ENCODE measurements around the gene SLCO2A1.

The SLCO2A1 gene

GRCh38 chr3:133998691-133999241 is 31.0 kb downstream of the SLCO2A1 start:
- DNase-seq, result no peak

GRCh38 chr3:133997871-133998635 is 31.7 kb downstream of the SLCO2A1 start:
- no peak for DNase-seq

GRCh38 chr3:133996996-133997395 is 32.7 kb downstream of the SLCO2A1 start:
- DNase-seq, result no peak

GRCh38 chr3:133996251-133996661 is 33.5 kb downstream of the SLCO2A1 start:
- no peak for DNase-seq

DNA sequence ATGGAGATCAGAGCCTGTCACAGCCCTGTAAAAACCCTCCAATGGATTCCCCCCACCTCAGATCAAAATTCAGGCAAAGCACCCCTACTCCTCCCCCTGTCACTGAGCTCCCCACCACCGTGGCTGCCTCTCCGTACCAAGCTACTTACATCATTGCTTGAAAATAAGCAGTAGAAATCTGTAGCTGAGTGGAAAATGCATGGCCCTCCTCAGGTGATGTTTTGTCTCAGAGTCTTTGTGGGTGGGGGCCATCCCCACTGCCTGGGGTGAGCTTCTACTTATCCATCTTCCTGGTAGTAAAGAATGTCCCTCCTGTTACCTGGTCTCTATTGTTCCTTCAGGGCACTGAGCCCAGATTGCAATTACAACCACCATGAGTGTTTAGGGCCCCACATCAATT is 34.5 kb downstream of the SLCO2A1 start:
- DNase-seq, result no peak

- DNase-seq, result no peak
These were observed 35.4 kb downstream of the SLCO2A1 start for GRCh38 chr3:133994166-133994890.

DNA sequence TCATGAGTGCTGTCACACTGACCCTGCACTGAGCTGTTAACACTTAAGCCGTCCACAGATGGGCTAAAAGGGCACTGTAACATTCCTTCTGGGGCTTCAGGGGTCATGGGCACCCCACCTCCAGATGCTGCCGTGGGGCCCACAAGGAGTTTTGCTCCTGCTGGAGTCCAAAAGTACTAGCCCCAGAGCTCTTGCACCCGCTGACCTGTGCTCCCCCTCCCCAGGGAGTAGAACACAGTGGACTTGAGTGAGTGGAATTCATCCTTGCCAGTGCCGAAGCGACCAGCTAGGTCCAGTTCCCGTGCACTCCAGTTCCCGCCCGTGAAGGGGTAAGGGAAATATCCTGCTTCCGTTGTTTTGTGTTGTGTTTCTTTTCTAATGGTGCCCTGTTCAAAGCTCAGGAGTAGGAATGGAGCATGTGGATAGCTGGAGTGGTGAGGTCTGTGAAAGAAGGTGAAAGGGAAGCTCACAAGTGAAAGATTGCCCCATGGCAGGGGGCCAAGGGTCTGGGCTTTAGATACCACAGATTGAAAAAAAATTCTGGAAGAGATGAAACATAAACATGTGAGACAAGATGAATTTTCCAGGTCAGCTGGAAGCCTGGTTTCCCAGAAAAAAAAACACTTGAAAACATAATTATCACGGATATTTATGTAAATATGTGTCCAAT is 36.6 kb downstream of the SLCO2A1 start:
- DNase-seq, result no peak

DNA sequence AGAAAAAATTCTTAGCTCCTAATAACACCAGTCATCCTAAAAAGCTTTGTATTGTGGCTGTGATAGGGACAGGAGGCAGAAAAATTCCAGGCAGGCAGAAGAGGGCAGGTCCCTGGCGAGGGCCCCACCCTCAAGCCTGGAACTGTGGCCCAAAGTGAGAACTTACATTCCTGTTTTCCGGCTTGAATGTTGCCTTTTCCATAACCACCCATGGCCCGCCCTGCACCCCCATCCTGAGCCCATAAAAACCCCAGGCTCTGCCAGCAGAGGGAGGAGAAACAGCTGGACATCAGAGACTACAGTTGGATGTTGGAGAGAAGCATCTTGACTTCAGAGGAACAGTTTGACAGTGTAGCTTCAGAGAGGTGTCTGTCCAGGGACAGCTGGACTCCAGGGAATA is 37.3 kb downstream of the SLCO2A1 start:
- no peak for DNase-seq

DNA sequence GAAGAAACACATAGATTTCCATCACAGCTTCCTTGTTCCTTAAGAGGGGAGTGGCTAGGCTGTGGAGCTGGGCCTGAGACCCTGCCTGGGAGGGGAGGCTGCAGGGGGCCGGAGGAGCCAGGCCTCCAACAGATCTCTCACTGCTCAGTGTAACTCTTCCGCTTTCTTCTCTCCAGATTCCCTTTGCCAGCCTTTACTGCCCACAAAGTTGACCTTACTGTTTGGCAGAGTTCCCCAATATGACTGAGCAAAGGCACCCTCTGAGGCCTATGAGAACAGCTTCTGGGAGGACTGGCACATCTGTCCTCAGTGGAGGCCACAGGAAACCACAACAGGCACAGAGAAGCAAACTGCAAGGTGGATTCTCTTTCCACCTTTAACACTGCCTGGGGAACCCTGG is 38.1 kb downstream of the SLCO2A1 start:
- DNase-seq, result no peak

- no peak for DNase-seq
These were observed 38.5 kb downstream of the SLCO2A1 start for GRCh38 chr3:133991209-133991608.

DNA sequence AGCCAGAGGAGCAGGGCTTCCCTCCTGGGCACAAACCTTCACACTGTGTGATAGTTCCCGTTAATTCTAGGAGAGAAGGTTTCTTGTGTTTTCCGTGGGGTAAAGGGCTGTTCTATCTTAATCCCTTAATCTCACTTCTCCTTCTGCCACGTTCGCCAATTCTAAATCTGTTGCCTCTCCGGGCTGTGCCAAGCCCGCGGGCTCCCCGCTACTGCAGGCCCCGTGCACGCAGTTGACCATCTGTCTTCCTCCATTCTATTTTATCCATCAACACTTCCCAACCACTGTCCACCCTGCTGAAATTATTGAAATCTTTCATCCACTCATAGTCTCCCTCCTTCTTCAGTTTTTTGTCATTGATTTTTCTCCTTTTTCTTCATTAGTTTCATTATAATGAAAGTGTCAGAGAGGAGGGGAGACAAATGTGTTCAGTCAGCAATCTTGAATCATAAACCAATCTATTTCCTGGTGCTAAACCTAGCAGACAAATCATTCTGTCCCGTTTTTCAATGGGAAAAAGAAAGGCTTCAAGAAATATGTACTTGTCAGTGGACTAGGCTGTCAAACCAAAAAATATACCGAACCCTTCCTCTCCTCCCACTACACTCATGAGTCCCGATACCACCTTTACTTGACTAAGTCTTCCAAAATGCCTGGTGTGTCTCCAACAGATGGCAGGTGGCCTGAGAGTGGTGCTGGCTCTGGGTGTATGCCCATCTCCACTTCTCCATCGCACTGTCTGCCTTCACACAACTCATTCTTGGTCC is 39.6 kb downstream of the SLCO2A1 start:
- no peak for DNase-seq

GRCh38 chr3:133988631-133989161 is 41.0 kb downstream of the SLCO2A1 start:
- no peak for DNase-seq

DNA sequence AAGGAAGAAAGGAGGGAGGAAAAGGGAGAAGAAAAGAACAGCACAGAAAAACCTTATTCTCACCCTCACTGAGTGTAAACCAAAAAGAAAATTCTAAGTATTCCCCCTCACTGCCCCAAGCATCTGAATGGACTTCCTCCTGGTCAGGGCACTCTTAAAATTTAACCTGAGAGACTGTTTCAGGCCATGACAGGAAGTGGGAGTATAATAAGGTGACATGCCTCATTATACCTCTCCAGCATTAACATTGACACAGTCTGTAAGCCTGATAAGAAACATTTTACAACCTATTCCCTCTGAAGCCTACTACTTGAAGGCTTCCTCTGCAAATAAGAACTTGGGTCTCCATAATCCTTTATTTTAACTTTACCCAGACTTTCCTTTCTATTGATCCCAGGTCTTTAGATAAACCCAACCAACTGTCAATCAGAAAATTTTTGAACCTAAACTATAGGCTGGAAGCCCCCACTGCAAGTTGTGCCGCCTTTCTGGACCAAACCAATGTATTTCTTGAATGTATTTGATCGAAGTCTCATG is 41.7 kb downstream of the SLCO2A1 start:
- DNase-seq, result no peak

DNA sequence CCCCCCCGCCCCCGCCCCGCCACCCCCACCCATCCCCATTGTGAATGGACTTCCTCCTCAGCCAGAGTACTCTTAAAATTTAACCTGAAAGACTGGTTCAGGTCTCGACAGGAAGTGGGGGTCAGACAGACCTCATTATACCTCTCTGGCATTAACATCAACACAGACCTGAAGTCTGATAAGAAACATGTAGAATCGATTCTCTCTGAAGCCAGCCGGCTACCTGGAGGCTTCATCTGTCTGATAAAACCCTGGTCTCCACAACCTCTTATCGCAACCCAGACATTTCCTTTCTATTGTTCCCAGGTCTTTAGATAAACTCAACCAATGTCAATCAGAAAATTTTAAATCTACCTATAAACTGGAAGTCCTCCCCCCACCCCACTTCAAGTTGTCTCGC is 42.6 kb downstream of the SLCO2A1 start:
- no peak for DNase-seq

DNA sequence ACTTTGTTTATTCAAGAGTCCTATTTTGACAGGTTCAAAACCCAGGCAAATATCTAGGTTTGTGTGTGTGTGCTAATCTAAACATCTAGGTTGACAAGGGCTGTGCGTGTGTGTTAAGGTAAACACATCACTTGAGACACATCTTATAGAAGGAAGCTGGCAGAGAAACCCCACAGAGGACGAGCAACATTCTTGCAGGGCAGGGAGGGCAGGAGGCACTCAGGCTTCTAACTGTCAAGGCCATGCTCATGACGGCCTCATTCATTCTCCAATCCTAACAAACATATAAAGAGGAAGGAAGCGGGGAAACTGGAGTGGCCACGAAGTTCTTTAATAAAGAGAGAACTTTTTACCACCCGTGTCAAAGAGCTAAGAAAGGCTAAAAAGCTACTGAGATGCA is 43.4 kb downstream of the SLCO2A1 start:
- DNase-seq, result no peak

- no peak for DNase-seq
These were observed 44.8 kb downstream of the SLCO2A1 start for GRCh38 chr3:133984975-133985374.

- no peak for DNase-seq
These were observed 45.9 kb downstream of the SLCO2A1 start for GRCh38 chr3:133983576-133984560.

DNA sequence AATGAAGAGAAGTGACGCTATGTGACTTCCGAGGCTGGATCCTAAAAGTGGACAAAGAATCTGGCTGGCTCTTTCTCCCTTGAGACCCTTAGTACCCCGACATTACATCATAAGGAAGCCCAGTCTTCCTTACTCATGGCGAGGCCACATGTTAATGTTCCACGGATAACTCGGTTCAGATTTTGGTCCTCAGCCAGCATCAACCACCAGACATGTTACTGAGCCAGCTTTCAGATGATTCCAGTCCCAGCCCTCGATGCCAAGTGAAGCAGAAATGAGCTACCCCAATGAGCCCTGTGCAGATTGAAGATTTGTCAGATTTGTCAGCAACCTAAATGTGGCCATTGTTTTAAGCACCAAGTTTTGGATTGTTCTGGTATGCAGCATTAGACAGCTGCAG is 46.6 kb downstream of the SLCO2A1 start:
- DNase-seq, result no peak

GRCh38 chr3:133980550-133980949 is 49.2 kb downstream of the SLCO2A1 start:
- DNase-seq, result no peak

DNA sequence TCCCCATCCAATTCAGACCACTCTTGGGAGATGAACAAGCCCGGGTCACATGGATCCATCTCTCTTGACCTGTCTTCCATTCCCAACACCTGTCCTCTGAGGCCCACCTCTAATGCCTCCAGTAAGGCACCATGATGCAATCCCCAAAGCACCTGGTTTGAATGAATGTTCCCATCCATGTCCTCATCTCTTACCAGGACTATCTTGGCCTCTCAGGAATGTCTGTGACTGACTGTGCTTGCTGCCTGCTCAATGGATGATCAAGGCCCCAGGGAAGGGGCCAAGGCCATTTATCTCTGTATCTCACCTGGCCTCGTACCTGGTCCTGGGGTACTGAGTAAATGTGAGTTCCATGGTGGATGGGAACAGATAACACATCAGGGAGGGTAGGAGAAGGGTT is 49.7 kb downstream of the SLCO2A1 start:
- no peak for DNase-seq

DNA sequence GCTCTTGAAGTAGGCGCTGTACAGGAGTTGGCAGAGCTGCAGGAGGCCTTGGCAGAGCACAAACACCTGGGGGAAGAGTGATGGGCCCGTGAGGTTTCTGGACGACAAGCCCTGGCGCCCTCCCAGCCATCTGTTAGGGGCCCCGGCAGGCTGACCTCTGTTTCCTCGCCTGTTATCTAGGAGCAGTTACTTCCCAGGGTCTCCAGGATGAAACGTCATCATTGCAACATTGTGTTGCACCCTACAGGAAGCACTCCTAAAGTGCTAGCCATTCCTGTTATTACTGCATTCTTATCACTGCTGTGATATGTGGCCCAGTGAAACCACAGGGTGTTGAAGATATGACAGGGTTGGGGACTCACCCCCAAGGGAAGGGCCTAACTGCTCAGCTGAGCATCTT is 50.2 kb downstream of the SLCO2A1 start:
- no peak for DNase-seq

Data from activated CD4-positive, CD25-positive, alpha-beta regulatory T cell (primary cell).